Measurements from ENCODE around the gene SPATA21.
"Not testable (repeated sequence)": the region's sequence is repeated elsewhere in the genome, so short reads cannot be mapped to it uniquely, and the experiment has no call there.

Gene SPATA21

GRCh38 chr1:16436946-16437474, at the start of gene SPATA21:
TSS of gene SPATA21 (minus strand) at chr1:16437424. CDS start at chr1:16431371, 6,053 bp downstream.
- no peak for FAIRE-seq

GRCh38 chr1:16487011-16487410, 49.8 kb upstream of the SPATA21 start:
- not testable (repeated sequence) for FAIRE-seq

- FAIRE-seq, result not testable (repeated sequence)
Observed at GRCh38 chr1:16486316-16486715, 49.1 kb upstream of the SPATA21 start.

- no peak for FAIRE-seq
Observed at GRCh38 chr1:16484931-16485330, 47.7 kb upstream of the SPATA21 start.

GRCh38 chr1:16484501-16484835, 47.2 kb upstream of the SPATA21 start:
- FAIRE-seq, result no peak

- FAIRE-seq, result not testable (repeated sequence)
Observed at GRCh38 chr1:16483639-16484500, 46.6 kb upstream of the SPATA21 start.

GRCh38 chr1:16483146-16483545, 45.9 kb upstream of the SPATA21 start:
- FAIRE-seq, result not testable (repeated sequence)

GRCh38 chr1:16478091-16478490, 40.9 kb upstream of the SPATA21 start:
- no peak for FAIRE-seq

GRCh38 chr1:16475771-16476770, 38.8 kb upstream of the SPATA21 start:
- not testable (repeated sequence) for FAIRE-seq

GRCh38 chr1:16474891-16475290, 37.7 kb upstream of the SPATA21 start:
- not testable (repeated sequence) for FAIRE-seq

GRCh38 chr1:16474166-16474800, 37.1 kb upstream of the SPATA21 start:
- FAIRE-seq, result no peak

GRCh38 chr1:16468558-16468957, 31.3 kb upstream of the SPATA21 start:
- no peak for FAIRE-seq

GRCh38 chr1:16464917-16465625, 27.8 kb upstream of the SPATA21 start:
- no peak for FAIRE-seq

- FAIRE-seq, result no peak
Observed at GRCh38 chr1:16462773-16463330, 25.6 kb upstream of the SPATA21 start.

GRCh38 chr1:16461681-16462080, 24.5 kb upstream of the SPATA21 start:
- no peak for FAIRE-seq

GRCh38 chr1:16459352-16459925, 22.2 kb upstream of the SPATA21 start:
- no peak for FAIRE-seq

GRCh38 chr1:16458831-16459230, 21.6 kb upstream of the SPATA21 start:
- no peak for FAIRE-seq

GRCh38 chr1:16456151-16456550, 18.9 kb upstream of the SPATA21 start:
- FAIRE-seq, result not testable (repeated sequence)

GRCh38 chr1:16454909-16455308, 17.7 kb upstream of the SPATA21 start:
- not testable (repeated sequence) for FAIRE-seq

- no peak for FAIRE-seq
Observed at GRCh38 chr1:16451841-16452528, 14.8 kb upstream of the SPATA21 start.

Data from TTC549 (cell line).